GDM1 (cell line): Measurements from ENCODE around the gene METTL4.

ENCODE experiments used
- DNase-seq: peaks from one replicate; lab custom pipeline; 2025; lab: John Stamatoyannopoulos, UW

METTL4 gene

DNA sequence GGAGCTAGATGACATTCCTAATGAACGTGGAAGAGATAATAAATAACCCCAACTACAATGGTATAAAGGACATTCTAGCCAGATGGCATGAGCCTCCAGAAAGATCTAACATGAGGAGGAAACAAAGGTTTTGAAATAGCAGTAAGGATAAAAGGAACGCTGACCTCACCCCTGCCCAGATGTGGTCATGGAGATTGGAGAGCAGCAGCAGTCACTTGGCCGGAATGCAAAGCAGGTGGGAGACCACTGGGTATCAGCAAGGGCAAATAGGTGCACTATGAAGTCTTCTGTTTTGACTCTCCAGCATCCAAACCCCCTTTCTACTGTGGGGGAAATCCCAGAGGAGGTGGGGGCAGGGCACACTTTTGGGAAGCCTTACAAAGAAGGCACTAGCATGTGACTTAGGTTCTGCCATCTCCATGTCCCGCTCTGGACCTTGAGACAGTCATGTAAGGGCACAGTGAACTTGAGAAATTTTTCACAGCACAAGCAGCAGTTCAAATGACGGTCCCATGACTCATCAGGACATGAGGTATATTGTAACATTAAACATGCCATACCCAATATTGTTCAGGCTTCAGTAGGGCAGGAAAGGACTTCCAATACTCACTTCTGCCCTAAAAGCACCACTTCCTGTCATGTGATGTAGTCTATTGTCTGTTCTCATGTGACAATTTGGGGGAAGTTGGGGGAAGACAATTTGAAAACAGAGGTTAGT is 55.2 kb downstream of the METTL4 start:
- no peak for DNase-seq

GRCh38 chr18:2515171-2515787 is 56.0 kb downstream of the METTL4 start:
- DNase-seq: no peak

- no peak for DNase-seq
Observed at GRCh38 chr18:2513616-2514015, 57.7 kb downstream of the METTL4 start.

DNA sequence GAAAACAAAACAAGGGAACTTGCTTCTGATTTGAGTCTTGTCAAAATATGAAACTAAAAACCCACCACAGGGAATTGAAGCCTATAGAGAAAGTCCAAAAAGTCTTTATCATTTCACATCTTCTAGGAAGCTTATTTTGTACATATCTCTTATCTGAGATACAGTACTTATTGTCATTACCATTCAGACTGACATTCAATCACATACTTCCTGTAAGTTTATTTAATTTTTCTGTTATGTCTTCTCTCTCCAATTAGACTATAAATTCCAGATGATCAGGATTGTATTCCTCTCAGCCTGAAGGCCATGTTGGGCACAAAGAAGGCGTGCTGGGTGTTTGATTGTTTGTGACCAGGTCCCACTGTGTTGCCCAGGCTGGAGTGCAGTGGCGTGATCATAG is 59.2 kb downstream of the METTL4 start:
- no peak for DNase-seq

GRCh38 chr18:2511451-2511850 is 59.9 kb downstream of the METTL4 start:
- no peak for DNase-seq

DNA sequence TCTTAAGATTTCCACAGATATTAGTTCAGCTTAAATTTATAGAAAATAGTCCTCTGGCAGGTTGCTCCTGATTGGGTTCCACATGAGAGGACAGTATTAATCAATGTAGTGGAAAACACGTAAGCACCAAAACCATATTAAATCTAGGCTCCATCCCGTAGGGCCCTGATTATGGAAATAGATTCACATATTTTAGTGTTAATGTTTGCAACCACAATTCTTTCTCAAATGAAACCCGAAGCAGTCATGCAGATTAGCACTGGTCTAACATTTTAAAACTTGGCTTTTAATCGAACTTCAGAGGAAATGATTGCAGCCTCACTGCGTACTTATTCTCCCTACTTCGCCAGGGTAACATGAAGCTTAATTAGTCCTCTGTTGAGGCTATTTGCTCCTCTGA is 60.9 kb downstream of the METTL4 start:
- no peak for DNase-seq

DNA sequence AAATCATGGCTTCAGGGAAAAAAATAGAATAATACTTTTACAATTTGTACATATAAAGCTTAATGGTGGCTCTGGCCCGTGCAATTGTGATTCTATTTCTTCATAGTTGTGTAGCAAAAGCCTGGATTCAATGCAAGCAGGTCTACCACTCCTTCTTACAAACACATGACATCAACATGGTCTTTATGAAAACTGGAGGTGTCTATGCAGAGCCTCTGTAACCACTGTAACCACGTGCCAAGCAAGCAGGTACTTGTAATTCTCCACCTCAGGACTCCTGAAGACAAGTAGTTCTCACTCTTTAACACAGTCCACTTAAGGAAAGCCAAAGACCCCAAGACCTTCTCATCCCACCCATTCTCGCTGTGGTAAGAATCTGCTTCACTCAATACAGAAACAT is 62.6 kb downstream of the METTL4 start:
- DNase-seq: no peak

DNA sequence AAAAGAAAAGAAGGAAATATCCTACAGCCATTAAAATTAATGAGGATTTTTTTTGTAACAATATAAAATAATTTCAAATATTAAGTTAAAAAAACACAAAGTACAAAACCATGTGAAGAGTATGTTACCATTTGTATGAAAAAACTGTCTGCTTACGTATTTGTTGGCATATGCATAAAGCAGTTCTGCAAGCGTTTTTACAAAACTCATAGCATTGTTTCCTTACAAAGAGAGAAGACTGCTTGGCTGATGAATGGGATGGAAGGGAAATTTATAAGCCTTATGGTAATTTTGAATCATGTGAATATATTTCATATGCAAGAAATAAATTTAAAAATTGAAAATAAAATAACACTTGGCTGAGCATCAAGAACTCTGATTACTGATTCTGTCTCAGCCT is 63.1 kb downstream of the METTL4 start:
- no peak for DNase-seq

DNA sequence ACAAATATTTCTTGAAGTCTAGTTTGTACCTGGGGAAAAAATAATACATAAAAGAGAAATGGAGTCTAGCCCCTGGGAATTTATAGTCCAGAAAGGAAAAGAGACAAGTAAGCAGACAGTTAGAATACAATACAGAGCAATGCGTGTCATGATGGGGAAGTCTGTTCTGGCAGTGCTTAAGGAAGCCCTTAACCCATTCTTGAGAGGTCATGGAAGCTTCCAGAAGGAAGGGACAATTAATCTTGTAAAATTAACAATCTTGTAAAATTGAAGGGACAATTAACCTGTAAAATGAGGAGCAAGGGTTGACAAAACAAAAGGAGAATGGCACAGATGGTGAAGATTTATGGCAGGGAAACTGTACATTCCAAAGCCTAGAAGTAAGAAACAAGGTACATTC is 66.7 kb downstream of the METTL4 start:
- no peak for DNase-seq

- DNase-seq: no peak
Observed at GRCh38 chr18:2502880-2503279, 68.4 kb downstream of the METTL4 start.

DNA sequence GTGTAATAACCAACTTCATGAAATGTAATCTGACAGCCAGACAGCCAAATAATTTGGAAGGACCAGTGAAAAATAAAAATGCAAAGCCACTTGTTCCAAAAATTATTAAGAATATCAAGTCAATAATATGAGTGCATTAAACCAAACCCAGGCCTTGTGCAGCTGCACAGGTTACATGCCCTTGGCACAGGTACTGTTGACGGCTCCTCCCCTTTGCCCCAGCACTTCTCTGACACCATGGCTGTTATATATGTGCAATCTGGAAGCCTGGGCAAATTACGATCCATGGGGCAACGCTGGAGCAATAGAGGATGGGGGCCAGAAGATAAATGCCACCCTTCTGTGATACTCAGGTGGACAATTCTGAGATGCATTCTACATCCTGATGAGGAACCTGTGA is 68.9 kb downstream of the METTL4 start:
- no peak for DNase-seq

DNA sequence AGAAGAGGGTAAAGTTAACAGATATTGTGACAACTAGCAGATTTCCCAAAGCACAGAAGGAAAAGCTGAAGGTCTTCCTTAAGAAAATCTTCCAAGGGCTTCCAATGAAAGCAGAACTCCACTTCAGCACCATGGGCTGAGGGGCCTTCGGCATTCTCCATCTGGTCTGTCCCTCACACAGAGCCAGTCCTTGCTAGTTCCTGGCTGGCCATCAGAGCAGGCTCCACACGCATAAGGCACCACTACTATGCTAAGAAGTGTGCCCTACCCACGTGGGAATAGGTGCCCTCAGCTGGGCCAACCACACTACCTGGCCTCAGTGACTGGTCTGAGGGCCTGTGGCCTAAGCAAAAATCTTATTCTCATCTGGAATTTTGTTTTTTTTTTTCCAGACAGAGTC is 73.5 kb downstream of the METTL4 start:
- no peak for DNase-seq

DNA sequence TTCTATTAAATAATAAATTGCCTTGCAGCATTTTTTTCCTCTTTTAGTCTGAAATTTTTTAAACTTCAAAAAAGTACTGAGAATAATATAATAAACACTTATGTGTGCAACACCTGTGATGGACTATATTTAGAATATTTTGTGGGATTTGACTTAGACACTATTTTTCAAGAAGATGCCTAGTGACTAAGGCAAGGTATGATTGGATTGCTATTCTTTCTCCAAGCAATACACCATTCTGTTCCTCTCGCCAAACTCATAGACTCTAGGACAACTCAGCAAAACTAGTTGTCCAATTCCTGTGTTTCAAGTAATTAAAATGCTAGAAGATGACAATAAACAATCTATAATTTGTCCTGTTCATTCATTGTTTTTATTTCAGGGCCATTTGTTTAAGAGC is 75.9 kb downstream of the METTL4 start:
- DNase-seq: no peak

DNA sequence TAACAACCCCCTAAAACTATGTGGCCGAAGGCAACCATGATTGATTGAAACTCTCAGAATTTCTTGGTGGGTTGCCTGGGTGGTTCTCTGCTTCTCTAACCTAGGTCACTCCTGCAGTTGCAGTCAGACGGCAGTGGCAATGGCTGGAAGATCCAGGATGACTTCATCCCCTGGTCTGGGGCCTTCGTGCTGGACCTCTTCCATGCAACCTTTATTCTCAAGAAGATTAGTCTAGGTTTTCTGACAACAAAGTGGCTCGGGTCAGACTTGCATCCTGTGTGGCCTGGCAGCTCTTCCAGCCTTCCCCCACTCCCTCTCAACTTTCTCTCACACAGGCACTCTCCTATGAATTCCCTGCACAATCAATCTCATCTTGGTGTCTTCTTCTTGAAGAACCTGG is 76.4 kb downstream of the METTL4 start:
- no peak for DNase-seq
